Parathyroid adenoma (tissue), 2 donors: ENCODE results near the gene UBAC1.

Experiments used
- H2AFZ ChIP-seq: fragments of 300-600 bp; sonication (generic); one replicate; pipeline ENCODE4 v1.7.0; 2017; ENCODE audit warnings: antibody characterized with exemption, mild to moderate bottlenecking
- H3K27ac ChIP-seq: fragments of 300-600 bp; sonication (generic); one replicate; pipeline ENCODE4 v1.7.0; 2017
- H3K27me3 ChIP-seq: fragments of 300-600 bp; sonication (generic); one replicate; pipeline ENCODE4 v1.7.0; 2017; ENCODE audit warnings: low read length; ENCODE audit not compliant: control insufficient read depth, insufficient read depth
- H3K36me3 ChIP-seq: fragments of 300-600 bp; sonication (generic); one replicate; pipeline ENCODE4 v1.7.0; 2017; ENCODE audit warnings: low read length; ENCODE audit not compliant: control insufficient read depth, insufficient read depth
- H3K4me1 ChIP-seq: fragments of 300-600 bp; sonication (generic); one replicate; pipeline ENCODE4 v1.7.0; 2017; ENCODE audit warnings: control low read depth
- H3K4me2 ChIP-seq: fragments of 300-600 bp; sonication (generic); one replicate; pipeline ENCODE4 v1.7.0; 2017; ENCODE audit warnings: low read length
- H3K4me3 ChIP-seq: fragments of 300-600 bp; sonication (generic); one replicate; pipeline ENCODE4 v1.7.0; 2017; ENCODE audit warnings: low read depth, low read length
- H3K79me2 ChIP-seq: fragments of 300-600 bp; sonication (generic); one replicate; pipeline ENCODE4 v1.7.0; 2017; ENCODE audit warnings: control low read depth
- H3K9ac ChIP-seq: fragments of 300-600 bp; sonication (generic); one replicate; pipeline ENCODE4 v1.7.0; 2017; ENCODE audit warnings: mild to moderate bottlenecking
- H3K9me3 ChIP-seq: fragments of 300-600 bp; sonication (generic); one replicate; pipeline ENCODE4 v1.7.0; 2017; ENCODE audit warnings: low read length; ENCODE audit not compliant: control insufficient read depth
- TF ChIP-seq, protein P1 (sequence below): fragments of 300-600 bp; sonication (generic); IDR thresholded peaks from one replicate; pipeline ENCODE4 v1.7.0; 2017; ENCODE audit warnings: antibody characterized with exemption, mild to moderate bottlenecking
- donor health status: primary hyperparathyroidism.

Gene UBAC1

GRCh38 chr9:135998410-135999071 is 37.4 kb upstream of the UBAC1 start:
- TF ChIP-seq, protein P1, sequence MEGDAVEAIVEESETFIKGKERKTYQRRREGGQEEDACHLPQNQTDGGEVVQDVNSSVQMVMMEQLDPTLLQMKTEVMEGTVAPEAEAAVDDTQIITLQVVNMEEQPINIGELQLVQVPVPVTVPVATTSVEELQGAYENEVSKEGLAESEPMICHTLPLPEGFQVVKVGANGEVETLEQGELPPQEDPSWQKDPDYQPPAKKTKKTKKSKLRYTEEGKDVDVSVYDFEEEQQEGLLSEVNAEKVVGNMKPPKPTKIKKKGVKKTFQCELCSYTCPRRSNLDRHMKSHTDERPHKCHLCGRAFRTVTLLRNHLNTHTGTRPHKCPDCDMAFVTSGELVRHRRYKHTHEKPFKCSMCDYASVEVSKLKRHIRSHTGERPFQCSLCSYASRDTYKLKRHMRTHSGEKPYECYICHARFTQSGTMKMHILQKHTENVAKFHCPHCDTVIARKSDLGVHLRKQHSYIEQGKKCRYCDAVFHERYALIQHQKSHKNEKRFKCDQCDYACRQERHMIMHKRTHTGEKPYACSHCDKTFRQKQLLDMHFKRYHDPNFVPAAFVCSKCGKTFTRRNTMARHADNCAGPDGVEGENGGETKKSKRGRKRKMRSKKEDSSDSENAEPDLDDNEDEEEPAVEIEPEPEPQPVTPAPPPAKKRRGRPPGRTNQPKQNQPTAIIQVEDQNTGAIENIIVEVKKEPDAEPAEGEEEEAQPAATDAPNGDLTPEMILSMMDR: no peak
- Histone ChIP-seq H3K4me3 (no peak overlapping the region), H3K9ac (no peak overlapping the region), H3K79me2 (no peaks in the 10 kb centered on the region), H3K27me3 (no peaks in the 10 kb centered on the region), H3K27ac (no peak overlapping the region), H2AFZ (no peak overlapping the region), H3K36me3 (no peaks in the 10 kb centered on the region), H3K4me1 (no peaks in the 10 kb centered on the region), H3K9me3 (no peaks in the 10 kb centered on the region), H3K4me2 (no peak overlapping the region)

DNA sequence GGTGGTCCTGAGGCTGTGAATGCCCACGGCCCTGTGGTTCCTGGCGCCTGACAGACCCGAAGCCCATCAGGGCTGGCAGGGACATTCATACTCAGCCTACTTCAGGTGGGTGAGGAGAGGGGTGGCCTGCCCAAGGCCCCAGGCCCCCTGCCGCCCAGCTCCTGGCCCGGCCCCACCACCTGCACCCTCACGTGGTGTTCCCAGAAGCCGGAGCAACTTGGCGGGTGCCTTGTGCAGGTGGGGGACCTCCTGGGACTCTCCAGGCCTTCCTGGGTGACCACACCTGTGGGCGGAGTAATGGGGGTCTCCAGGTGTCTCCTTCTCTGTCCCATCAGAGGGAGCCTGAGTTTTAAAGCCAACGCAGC is 36.8 kb upstream of the UBAC1 start:
- Histone ChIP-seq H3K4me2 (no peak overlapping the region), H3K27ac (no peak overlapping the region), H2AFZ (no peak overlapping the region), H3K79me2 (no peaks in the 10 kb centered on the region), H3K9ac (no peak overlapping the region), H3K4me3 (no peak overlapping the region), H3K27me3 (no peaks in the 10 kb centered on the region), H3K36me3 (no peaks in the 10 kb centered on the region), H3K4me1 (no peaks in the 10 kb centered on the region), H3K9me3 (no peaks in the 10 kb centered on the region)
- TF ChIP-seq, protein P1: no peak

DNA sequence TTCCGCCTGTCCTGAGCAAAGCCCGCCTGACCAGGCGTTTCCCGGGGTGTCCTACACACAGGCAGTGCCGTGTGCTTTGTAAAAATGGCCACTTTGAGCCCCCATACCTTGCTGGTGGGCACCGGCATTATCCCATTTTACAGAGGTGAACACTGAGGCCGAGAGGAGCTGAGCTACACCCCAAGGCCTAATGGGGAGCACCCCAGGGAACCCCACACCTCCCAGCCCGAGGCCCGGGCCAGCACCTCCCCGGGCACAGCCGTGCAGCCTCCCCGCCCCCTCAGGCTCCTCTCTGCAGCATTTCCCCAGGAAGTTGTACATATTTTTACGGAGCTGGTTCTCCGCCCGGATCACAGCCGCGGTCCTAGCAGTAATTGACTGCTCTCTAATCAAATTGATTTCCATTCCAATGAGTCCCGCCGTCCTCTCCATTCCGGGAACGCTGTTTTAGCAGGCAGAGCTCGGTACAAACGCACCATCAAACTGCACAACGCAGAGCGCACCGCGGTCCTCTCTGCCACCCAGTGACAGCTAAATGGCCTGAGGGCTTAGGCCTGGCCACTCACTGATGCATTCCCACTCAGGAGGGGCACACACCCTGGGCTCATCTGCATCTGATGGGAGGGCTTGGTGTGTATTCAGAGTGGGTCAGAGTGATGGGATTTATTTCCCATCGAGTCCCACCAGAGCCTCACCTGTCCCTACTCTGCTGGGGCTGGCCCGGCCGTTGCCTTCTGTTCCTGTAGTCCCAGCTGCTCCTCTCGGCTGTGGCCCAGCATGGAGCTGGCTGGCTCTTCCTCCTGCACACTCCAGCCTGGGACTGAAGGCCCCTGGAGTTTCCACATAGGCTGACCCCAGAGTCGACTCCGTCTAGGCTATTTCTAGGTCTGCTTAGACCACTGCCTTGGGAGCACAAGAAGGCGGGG is 36.2 kb upstream of the UBAC1 start:
- Histone ChIP-seq H3K27me3 (no peaks in the 10 kb centered on the region), H3K79me2 (no peaks in the 10 kb centered on the region), H3K9me3 (no peaks in the 10 kb centered on the region), H3K4me3 (no peak overlapping the region), H3K9ac (no peak overlapping the region), H3K36me3 (no peaks in the 10 kb centered on the region), H3K4me2 (no peak overlapping the region), H3K27ac (no peak overlapping the region), H2AFZ (no peak overlapping the region), H3K4me1 (no peaks in the 10 kb centered on the region)
- TF ChIP-seq, protein P1: no peak

DNA sequence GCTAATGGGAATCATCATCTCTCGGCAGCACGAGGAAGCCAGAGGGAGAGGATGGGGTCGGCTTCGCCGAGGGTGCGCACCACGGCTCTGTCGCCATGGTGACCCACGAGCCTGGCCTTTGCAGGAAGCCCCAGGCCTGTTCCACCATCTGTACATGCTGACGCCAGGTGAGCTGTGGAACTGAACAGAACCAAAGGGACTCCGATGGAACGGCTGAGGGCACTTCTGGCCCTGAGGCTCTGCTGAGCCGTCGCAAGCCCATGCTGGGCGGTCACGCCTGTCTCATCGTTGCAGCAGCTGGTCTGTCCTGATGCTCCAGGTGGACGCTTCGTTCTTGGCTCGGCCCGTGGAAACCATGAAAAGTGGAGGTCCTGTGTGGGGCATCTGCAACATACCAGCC is 34.6 kb upstream of the UBAC1 start:
- Histone ChIP-seq H2AFZ (no peak overlapping the region), H3K4me1 (no peaks in the 10 kb centered on the region)
- TF ChIP-seq, protein P1: no peak

More for the DNA sequence above, 34.6 kb upstream of the UBAC1 start:
- Histone ChIP-seq H3K4me3 (no peak overlapping the region), H3K36me3 (no peaks in the 10 kb centered on the region), H3K4me2 (no peak overlapping the region), H3K9ac (no peak overlapping the region), H3K27ac (no peak overlapping the region), H3K27me3 (no peaks in the 10 kb centered on the region), H3K79me2 (no peaks in the 10 kb centered on the region), H3K9me3 (no peaks in the 10 kb centered on the region)
